H9 (cell line): ENCODE data around the gene ERICH6. TPM values are rescaled to one million over a fixed set of nuclear protein-coding genes. Genes with fewer than 3 reads are reported as not detected.
A peak's percentile ranks its signal among the peaks of the same experiment; 100 is the strongest.

Source experiments
- DNase-seq: peaks from one replicate; pipeline ENCODE4 v3.0.0-alpha.2; 2017
- H2AFZ ChIP-seq: one replicate; pipeline ENCODE4 v1.6.1; 2013; ENCODE audit warnings: mild to moderate bottlenecking, low read length, control low read depth, moderate library complexity
- H2AK5ac ChIP-seq: 2 replicates; pipeline ENCODE4 v1.6.1; 2013; ENCODE audit warnings: low read length, control low read depth, mixed read lengths; ENCODE audit not compliant: insufficient read length
- H2BK120ac ChIP-seq: one replicate; pipeline ENCODE4 v1.6.1; 2013; ENCODE audit warnings: low read depth, mild to moderate bottlenecking, low read length, control low read depth, inconsistent platforms; ENCODE audit not compliant: poor library complexity, severe bottlenecking
- H2BK12ac ChIP-seq: 2 replicates; pipeline ENCODE4 v1.6.1; 2013; ENCODE audit warnings: low read length, control low read depth, mixed read lengths, low read depth; ENCODE audit not compliant: insufficient read length
- H2BK15ac ChIP-seq: 2 replicates; pipeline ENCODE4 v1.6.1; 2013; ENCODE audit warnings: low read depth, low read length, control low read depth
- H2BK20ac ChIP-seq: one replicate; pipeline ENCODE4 v1.6.1; 2013; ENCODE audit warnings: low read depth, mild to moderate bottlenecking, low read length, control low read depth, inconsistent platforms; ENCODE audit not compliant: poor library complexity, severe bottlenecking
- H2BK5ac ChIP-seq: 2 replicates; pipeline ENCODE4 v1.6.1; 2013; ENCODE audit warnings: low read length, control low read depth, mixed read lengths; ENCODE audit not compliant: insufficient read length
- H3K14ac ChIP-seq: 2 replicates; pipeline ENCODE4 v1.6.1; 2013; ENCODE audit warnings: low read length, control low read depth; ENCODE audit not compliant: insufficient read depth
- H3K18ac ChIP-seq: 2 replicates; pipeline ENCODE4 v1.6.1; 2013; ENCODE audit warnings: low read depth, mild to moderate bottlenecking, mixed read lengths, low read length, control low read depth; ENCODE audit not compliant: insufficient read length
- H3K23ac ChIP-seq: 2 replicates; pipeline ENCODE4 v1.6.1; 2013; ENCODE audit warnings: low read length, control low read depth, mixed read lengths, low read depth; ENCODE audit not compliant: insufficient read length
- H3K23me2 ChIP-seq: 2 replicates; pipeline ENCODE4 v1.6.1; 2013; ENCODE audit warnings: low read depth, mild to moderate bottlenecking, mixed read lengths, low read length, control low read depth; ENCODE audit not compliant: insufficient read length, poor library complexity, severe bottlenecking
- H3K27ac ChIP-seq: 2 replicates; pipeline ENCODE4 v1.5.1; 2013; ENCODE audit warnings: low read length, control low read depth, mixed read lengths, low read depth; ENCODE audit not compliant: insufficient read length
- H3K27me3 ChIP-seq: 2 replicates; pipeline ENCODE4 v1.6.1; 2013; ENCODE audit warnings: low read length, control low read depth, inconsistent platforms; ENCODE audit not compliant: insufficient read depth
- H3K4ac ChIP-seq: 2 replicates; pipeline ENCODE4 v1.6.1; 2013; ENCODE audit warnings: low read depth, mild to moderate bottlenecking, control low read depth, inconsistent platforms, low read length, moderate library complexity
- H3K4me1 ChIP-seq: 2 replicates; pipeline ENCODE4 v1.6.1; 2013; ENCODE audit warnings: low read length, control low read depth, inconsistent platforms; ENCODE audit not compliant: insufficient read depth
- H3K4me2 ChIP-seq: 2 replicates; pipeline ENCODE4 v1.6.1; 2013; ENCODE audit warnings: low read length, control low read depth, mixed read lengths; ENCODE audit not compliant: insufficient read length, insufficient read depth
- H3K56ac ChIP-seq: 2 replicates; pipeline ENCODE4 v1.6.1; 2013; ENCODE audit warnings: low read depth, mild to moderate bottlenecking, mixed read lengths, low read length, control low read depth; ENCODE audit not compliant: insufficient read length
- H3K79me1 ChIP-seq: 2 replicates; pipeline ENCODE4 v1.6.1; 2013; ENCODE audit warnings: low read depth, mild to moderate bottlenecking, moderate library complexity, low read length, control low read depth, inconsistent platforms; ENCODE audit not compliant: insufficient read depth, poor library complexity, severe bottlenecking
- H3K79me2 ChIP-seq: 2 replicates; pipeline ENCODE4 v1.6.1; 2013; ENCODE audit warnings: low read length, control low read depth, inconsistent platforms; ENCODE audit not compliant: insufficient read depth
- H3K9ac ChIP-seq: 2 replicates; pipeline ENCODE4 v1.6.1; 2013; ENCODE audit warnings: low read length, control low read depth, mixed read lengths; ENCODE audit not compliant: insufficient read length; ENCODE audit errors: extremely low read depth
- H3K9me3 ChIP-seq: one replicate; pipeline ENCODE4 v1.6.1; 2013; ENCODE audit warnings: low read depth, low read length, inconsistent platforms; ENCODE audit not compliant: control insufficient read depth
- H3T11ph ChIP-seq: one replicate; pipeline ENCODE4 v1.6.1; 2013; ENCODE audit warnings: mild to moderate bottlenecking, low read length, control low read depth, inconsistent platforms
- H4K20me1 ChIP-seq: one replicate; pipeline ENCODE4 v1.6.1; 2013; ENCODE audit not compliant: control insufficient read depth, insufficient read length, insufficient read depth
- H4K5ac ChIP-seq: 2 replicates; pipeline ENCODE4 v1.6.1; 2013; ENCODE audit warnings: low read depth, mild to moderate bottlenecking, mixed read lengths, low read length, control low read depth; ENCODE audit not compliant: insufficient read length
- H4K8ac ChIP-seq: replicated peaks from 2 replicates; pipeline ENCODE4 v1.6.1; 2013; ENCODE audit warnings: low read length, control low read depth, mixed read lengths, low read depth; ENCODE audit not compliant: insufficient read length
- H4K91ac ChIP-seq: 2 replicates; pipeline ENCODE4 v1.6.1; 2013; ENCODE audit warnings: low read depth, mild to moderate bottlenecking, moderate library complexity, mixed read lengths, low read length, control low read depth; ENCODE audit not compliant: insufficient read length
- H3K27ac Mint-ChIP-seq, 3 experiments: 2 replicates in 2 of 3; 3 replicates in 1 of 3; pipeline ENCODE4 v1.8.0; 2020 to 2021; ENCODE audit warnings: mixed read lengths in 3 of 3, mild to moderate bottlenecking in 1 of 3, moderate library complexity in 1 of 3
- H3K27me3 Mint-ChIP-seq: 2 replicates; pipeline ENCODE4 v1.8.0; 2021; ENCODE audit warnings: low read depth, mild to moderate bottlenecking, moderate library complexity, mixed read lengths
- H3K36me3 Mint-ChIP-seq, 3 experiments: 2 replicates in 2 of 3; 3 replicates in 1 of 3; pipeline ENCODE4 v1.8.0; 2020 to 2021; ENCODE audit warnings: low read depth in 3 of 3, mixed read lengths in 3 of 3; ENCODE audit not compliant: insufficient read depth in 1 of 3
- H3K4me1 Mint-ChIP-seq, 2 experiments: 2 replicates each; pipeline ENCODE4 v1.8.0; 2020; ENCODE audit warnings: mixed read lengths in 2 of 2
- H3K4me3 Mint-ChIP-seq, 2 experiments: 2 replicates in 1 of 2; 3 replicates in 1 of 2; pipeline ENCODE4 v1.8.0; 2020 to 2021; ENCODE audit warnings: mild to moderate bottlenecking in 2 of 2, mixed read lengths in 2 of 2, moderate library complexity in 1 of 2
- H3K9me3 Mint-ChIP-seq, 2 experiments: 2 replicates in 1 of 2; 3 replicates in 1 of 2; pipeline ENCODE4 v1.8.0; 2020; ENCODE audit warnings: mild to moderate bottlenecking in 2 of 2, mixed read lengths in 2 of 2, moderate library complexity in 1 of 2
- WGBS: extraction: QIAGEN DNeasy Blood & Tissue Kit; methylation state at CpG from one replicate; pipeline ENCODE4 v1.1.7; 2013; ENCODE audit warnings: missing lambda C conversion rate, low lambda C conversion rate, mixed read lengths; ENCODE audit not compliant: insufficient read length; ENCODE audit errors: extremely low coverage; 5-methylcytosine and 5-hydroxymethylcytosine counted together
- total RNA-seq: library from RNA; stranded (reverse); gene quantifications from 2 replicates; pipeline ENCODE4 v1.2.1, GENCODE V29; 2021
- TF ChIP-seq, protein P1 (sequence below): fragments of 200-600 bp; sonication (generic); conservative IDR thresholded peaks from 3 replicates; pipeline ENCODE4 v1.8.0; 2021; ENCODE audit warnings: antibody characterized with exemption, mild to moderate bottlenecking

Gene ERICH6
- total RNA-seq, 1 experiment from 2014 or later: not detected

DNA sequence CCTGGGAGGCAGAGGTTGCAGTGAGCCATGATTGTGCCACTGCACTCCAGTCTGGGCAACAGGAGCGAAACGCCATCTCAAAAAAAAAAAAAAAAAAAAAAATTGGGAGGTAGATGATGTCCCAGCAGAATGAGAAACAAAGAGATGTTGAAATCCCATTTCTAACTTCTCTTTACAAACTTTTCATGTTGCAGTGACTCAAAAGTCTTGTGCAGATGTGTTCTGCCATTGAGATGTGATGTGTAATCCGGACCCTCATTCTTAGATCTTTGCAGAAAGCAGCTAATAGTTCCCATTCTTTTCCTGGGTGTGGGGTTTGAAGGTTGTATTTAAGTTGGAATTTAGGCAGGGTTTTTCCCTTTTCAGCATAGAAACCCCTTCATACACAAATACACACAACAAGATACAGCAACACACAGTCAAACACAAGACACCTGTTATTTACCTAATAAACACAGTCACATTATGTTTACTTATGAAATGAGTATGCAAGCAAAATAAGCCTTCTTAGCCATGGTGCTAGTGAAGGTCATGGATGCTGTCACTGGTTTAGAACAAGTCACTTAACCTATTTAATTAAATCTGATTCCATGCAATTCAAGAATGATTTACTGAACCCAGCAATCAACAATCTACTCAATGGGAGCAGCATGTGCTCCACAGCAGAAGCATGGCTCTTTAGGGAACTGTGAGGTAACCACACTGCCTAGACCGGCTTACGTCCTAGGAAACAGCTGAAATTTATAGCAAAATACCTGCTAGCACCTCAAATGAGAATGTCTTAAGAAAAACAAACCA, 44.4 kb upstream of the ERICH6 start:
- no peak overlapping the region for H3K18ac ChIP-seq
- Mint-ChIP-seq H3K4me1 (peaks cover 22 to 27% of the 10 kb centered on the region in 2 experiments), H3K4me3 (no peak overlapping the region), H3K9me3 (no peaks in the 10 kb centered on the region), H3K27ac (peak overlapping the region in 1 of 3 experiments; percentile 34; a peak in 1 of 7 replicates), H3K27me3 (no peaks in the 10 kb centered on the region), H3K36me3 (no peaks in the 10 kb centered on the region; a peak in 3 of 7 replicates)
- no peaks in the 10 kb centered on the region for H3K27me3 ChIP-seq
- TF ChIP-seq, protein P1, sequence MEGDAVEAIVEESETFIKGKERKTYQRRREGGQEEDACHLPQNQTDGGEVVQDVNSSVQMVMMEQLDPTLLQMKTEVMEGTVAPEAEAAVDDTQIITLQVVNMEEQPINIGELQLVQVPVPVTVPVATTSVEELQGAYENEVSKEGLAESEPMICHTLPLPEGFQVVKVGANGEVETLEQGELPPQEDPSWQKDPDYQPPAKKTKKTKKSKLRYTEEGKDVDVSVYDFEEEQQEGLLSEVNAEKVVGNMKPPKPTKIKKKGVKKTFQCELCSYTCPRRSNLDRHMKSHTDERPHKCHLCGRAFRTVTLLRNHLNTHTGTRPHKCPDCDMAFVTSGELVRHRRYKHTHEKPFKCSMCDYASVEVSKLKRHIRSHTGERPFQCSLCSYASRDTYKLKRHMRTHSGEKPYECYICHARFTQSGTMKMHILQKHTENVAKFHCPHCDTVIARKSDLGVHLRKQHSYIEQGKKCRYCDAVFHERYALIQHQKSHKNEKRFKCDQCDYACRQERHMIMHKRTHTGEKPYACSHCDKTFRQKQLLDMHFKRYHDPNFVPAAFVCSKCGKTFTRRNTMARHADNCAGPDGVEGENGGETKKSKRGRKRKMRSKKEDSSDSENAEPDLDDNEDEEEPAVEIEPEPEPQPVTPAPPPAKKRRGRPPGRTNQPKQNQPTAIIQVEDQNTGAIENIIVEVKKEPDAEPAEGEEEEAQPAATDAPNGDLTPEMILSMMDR: no peak
- no peak overlapping the region for H2BK5ac ChIP-seq
- no peak overlapping the region for H3K4me2 ChIP-seq
- no peak overlapping the region for H2BK15ac ChIP-seq
- WGBS: no CpG with 5 or more reads among the region's 5 CpGs
- no peak overlapping the region for H3K27ac ChIP-seq
- no peaks in the 10 kb centered on the region; the same call in 1 of the 2 replicates for H3K4me1 ChIP-seq
- H4K20me1 ChIP-seq: no peaks in the 10 kb centered on the region
- H2AFZ ChIP-seq: no peak overlapping the region
- no peak overlapping the region for H2BK12ac ChIP-seq
- H3K79me1 ChIP-seq: no peaks in the 10 kb centered on the region
- no peak overlapping the region for H3K9ac ChIP-seq
- no peak overlapping the region for H4K5ac ChIP-seq
- H2BK20ac ChIP-seq: no peak overlapping the region
- H2AK5ac ChIP-seq: no peak overlapping the region
- no peaks in the 10 kb centered on the region; the same call in 1 of the 2 replicates for H3K79me2 ChIP-seq
- H4K8ac ChIP-seq: no peak overlapping the region
- H4K91ac ChIP-seq: no peak overlapping the region
- H2BK120ac ChIP-seq: no peak overlapping the region
- no peak overlapping the region for H3K14ac ChIP-seq
- H3K4ac ChIP-seq: no peak overlapping the region
- H3K56ac ChIP-seq: no peak overlapping the region
- no peak overlapping the region for H3T11ph ChIP-seq
- no peak overlapping the region for H3K23ac ChIP-seq
- H3K9me3 ChIP-seq: no peaks in the 10 kb centered on the region
- DNase-seq: no peak
- no peaks in the 10 kb centered on the region for H3K23me2 ChIP-seq
